CD1c-positive myeloid dendritic cell (primary cell): ENCODE results near the gene SMC1B.
"Not testable (repeated sequence)": the region's sequence is repeated elsewhere in the genome, so short reads cannot be mapped to it uniquely, and the experiment has no call there.

Experiments used
- DNase-seq: peaks from one replicate; pipeline ENCODE4 v3.0.0-alpha.2; 2016; ENCODE audit errors: extremely low spot score

The SMC1B gene

GRCh38 chr22:45413368-45414211 is at the start of gene SMC1B, which contains the start of gene RIBC2:
Gene SMC1B (minus strand): TSS chr22:45413599. CDS start chr22:45413567, 32 bp downstream.
Gene RIBC2 (plus strand): TSS chr22:45413693. CDS start chr22:45413887, 194 bp downstream.
- peak; percentile 89 for DNase-seq

- no peak for DNase-seq
These were observed 48.7 kb upstream of the SMC1B start for GRCh38 chr22:45462034-45462655.

- DNase-seq, result no peak
These were observed 47.1 kb upstream of the SMC1B start for GRCh38 chr22:45460288-45461109.

- DNase-seq, result no peak
These were observed 45.8 kb upstream of the SMC1B start for GRCh38 chr22:45459235-45459634.

- DNase-seq, result no peak
These were observed 45.1 kb upstream of the SMC1B start for GRCh38 chr22:45458532-45458931.

- DNase-seq, result no peak
These were observed 43.4 kb upstream of the SMC1B start for GRCh38 chr22:45456811-45457210.

GRCh38 chr22:45455621-45456020 is 42.2 kb upstream of the SMC1B start:
- DNase-seq, result no peak

- DNase-seq, result no peak
These were observed 41.8 kb upstream of the SMC1B start for GRCh38 chr22:45455212-45455611.

GRCh38 chr22:45454275-45454674 is 40.9 kb upstream of the SMC1B start:
- no peak for DNase-seq

GRCh38 chr22:45453764-45454163 is 40.4 kb upstream of the SMC1B start:
- DNase-seq, result no peak

GRCh38 chr22:45452565-45453379 is 39.4 kb upstream of the SMC1B start:
- no peak for DNase-seq

GRCh38 chr22:45451972-45452371 is 38.6 kb upstream of the SMC1B start:
- DNase-seq, result no peak

- no peak for DNase-seq
These were observed 37.7 kb upstream of the SMC1B start for GRCh38 chr22:45450921-45451651.

GRCh38 chr22:45450101-45450785 is 36.8 kb upstream of the SMC1B start:
- no peak for DNase-seq

- not testable (repeated sequence) for DNase-seq
These were observed 36.0 kb upstream of the SMC1B start for GRCh38 chr22:45449442-45449841.

GRCh38 chr22:45448431-45448830 is 35.0 kb upstream of the SMC1B start:
- DNase-seq, result no peak

- not testable (repeated sequence) for DNase-seq
These were observed 34.2 kb upstream of the SMC1B start for GRCh38 chr22:45447596-45447995.

GRCh38 chr22:45446216-45446615 is 32.8 kb upstream of the SMC1B start:
- DNase-seq, result no peak

GRCh38 chr22:45445031-45445710 is 31.8 kb upstream of the SMC1B start:
- DNase-seq, result no peak
